Esophagus squamous epithelium (tissue), 5 donors: ENCODE data around the gene NKAPL. TPM values are rescaled to one million over a fixed set of nuclear protein-coding genes. Genes with fewer than 3 reads are reported as not detected.
"Not testable (repeated sequence)": the region's sequence is repeated elsewhere in the genome, so short reads cannot be mapped to it uniquely, and the experiment has no call there.

Source experiments
- DNase-seq: peaks from one replicate; lab custom pipeline; 2025; lab: John Stamatoyannopoulos, UW
- H3K27ac ChIP-seq, 4 donors: fragments of 200-600 bp; sonication (generic); one replicate each; pipeline ENCODE4 v1.5.1; 2016 to 2019; ENCODE audit warnings: mild to moderate bottlenecking in 1 of 4
- H3K27me3 ChIP-seq, 4 donors: fragments of 200-600 bp; sonication (generic); 1 replicate in 3 of 4; 2 replicates in 1 of 4; pipeline versions ENCODE4 v1.5.1 to v1.6.0; 2017 to 2021; ENCODE audit warnings: antibody characterized with exemption in 1 of 4
- H3K36me3 ChIP-seq, 3 donors: fragments of 200-600 bp; sonication (generic); one replicate each; pipeline ENCODE4 v1.5.1; 2016 to 2019
- H3K4me1 ChIP-seq, 3 donors: fragments of 200-600 bp; sonication (generic); one replicate each; pipeline ENCODE4 v1.5.1; 2017 to 2019
- H3K4me3 ChIP-seq, 4 donors: fragments of 200-600 bp; sonication (generic); 1 replicate in 3 of 4; 2 replicates in 1 of 4; pipeline ENCODE4 v1.5.1; 2016 to 2019; ENCODE audit warnings: mild to moderate bottlenecking in 2 of 4, moderate library complexity in 1 of 4
- H3K9me3 ChIP-seq, 3 donors: fragments of 200-600 bp; sonication (generic); one replicate each; pipeline ENCODE4 v1.5.1; 2016 to 2019
- CTCF ChIP-seq, 6 experiments: fragments of 450-650 bp in 4 of 6; fragments of 200-600 bp in 2 of 6; sonication (generic) in 2 of 6; IDR thresholded peaks; one replicate each; pipeline ENCODE4 v1.5.1; 2016 to 2019; ENCODE audit warnings: antibody characterized with exemption in 6 of 6, mild to moderate bottlenecking in 4 of 6, moderate library complexity in 4 of 6
- POLR2A ChIP-seq, 4 donors: fragments of 450-650 bp; IDR thresholded peaks; one replicate each; pipeline ENCODE4 v1.6.1; 2017; ENCODE audit warnings: antibody characterized with exemption in 4 of 4, mild to moderate bottlenecking in 4 of 4, moderate library complexity in 3 of 4
- WGBS, 2 donors: methylation state at CpG; one replicate each; pipeline ENCODE4 v1.1.5; 2018; 5-methylcytosine and 5-hydroxymethylcytosine counted together
- intact Hi-C: fragments of 100-400 bp; cut with DNase I; formaldehyde crosslinking; loops from one replicate; pipeline ENCODE4 v1.15.0; 2022
- total RNA-seq, 4 donors: library from RNA; depleted of rRNA; stranded (reverse); fragments of >200 nt; gene quantifications; one replicate each; pipeline ENCODE4 v1.1.0, GENCODE V29; 2016
- donor health status: DM: yes; HTN: yes; CAD: no.

NKAPL gene
- total RNA-seq, 4 donors from 2014 or later: 0.22 to 1.5 (median 0.70) TPM; not detected in 1

- Histone ChIP-seq H3K9me3 (no peaks in the 10 kb centered on the region), H3K27me3 (no peaks in the 10 kb centered on the region), H3K4me3 (no peak overlapping the region), H3K27ac (no peak overlapping the region), H3K4me1 (no peaks in the 10 kb centered on the region), H3K36me3 (peaks cover 0 to 38% (median 0%) of the 10 kb centered on the region in 3 donors)
- DNase-seq: no peak
- TF ChIP-seq POLR2A (IDR thresholded peaks at IDR 0.05) (no peak), CTCF (IDR thresholded peaks at IDR 0.05) (no peak)
- intact Hi-C loops: no loop called here
These were observed 32.5 kb downstream of the NKAPL start for GRCh38 chr6:28291573-28291972.

GRCh38 chr6:28295326-28295725, 36.2 kb downstream of the NKAPL start:
- H3K36me3 ChIP-seq: peaks cover 0 to 32% (median 0%) of the 10 kb centered on the region in 3 donors
- no peaks in the 10 kb centered on the region for H3K27me3 ChIP-seq
- no peaks in the 10 kb centered on the region for H3K4me1 ChIP-seq
- TF ChIP-seq CTCF (IDR thresholded peaks at IDR 0.05): no peak
- no peak for TF ChIP-seq POLR2A (IDR thresholded peaks at IDR 0.05)
- WGBS, 2 donors: 84 to 85% methylated on average over 5 of the region's 5 CpGs
- intact Hi-C loops: no loop called here
- no peak for DNase-seq
- no peak overlapping the region for H3K4me3 ChIP-seq
- no peaks in the 10 kb centered on the region for H3K9me3 ChIP-seq
- no peak overlapping the region for H3K27ac ChIP-seq

- Histone ChIP-seq H3K27me3 (no peaks in the 10 kb centered on the region), H3K27ac (no peak overlapping the region), H3K36me3 (peaks cover 0 to 44% (median 0%) of the 10 kb centered on the region in 3 donors), H3K4me1 (no peaks in the 10 kb centered on the region), H3K4me3 (no peak overlapping the region), H3K9me3 (no peaks in the 10 kb centered on the region)
- intact Hi-C loops: no loop called here
- DNase-seq: no peak
- WGBS, 2 donors: 79 to 85% methylated on average over 6 to 7 of the region's 7 CpGs
- TF ChIP-seq CTCF (IDR thresholded peaks at IDR 0.05) (no peak), POLR2A (IDR thresholded peaks at IDR 0.05) (no peak)
These were observed 37.5 kb downstream of the NKAPL start for GRCh38 chr6:28296520-28297060.

GRCh38 chr6:28303570-28303969, 44.5 kb downstream of the NKAPL start:
- peaks cover 0 to 9% (median 0%) of the 10 kb centered on the region in 3 donors for H3K9me3 ChIP-seq
- 69 to 80% methylated on average over 3 of the region's 3 CpGs for WGBS, 2 donors

GRCh38 chr6:28306363-28306762, 47.3 kb downstream of the NKAPL start:
- H3K36me3 ChIP-seq, DNase-seq, H3K4me3 ChIP-seq, H3K27ac ChIP-seq, intact Hi-C loops, H3K4me1 ChIP-seq, H3K27me3 ChIP-seq: not testable (repeated sequence)
- peaks cover 0 to 11% (median 7%) of the 10 kb centered on the region in 3 donors for H3K9me3 ChIP-seq

More at GRCh38 chr6:28303570-28303969, 44.5 kb downstream of the NKAPL start:
- Histone ChIP-seq H3K36me3 (peaks cover 0 to 25% (median 0%) of the 10 kb centered on the region in 3 donors), H3K27me3 (no peaks in the 10 kb centered on the region), H3K4me3 (no peak overlapping the region), H3K27ac (no peak overlapping the region), H3K4me1 (no peaks in the 10 kb centered on the region)
- no peak for DNase-seq
- TF ChIP-seq CTCF (IDR thresholded peaks at IDR 0.05) (no peak), POLR2A (IDR thresholded peaks at IDR 0.05) (no peak)
- intact Hi-C loops: no loop called here

Other genes starting within 250 kb of the NKAPL start
- 1 to 10 TPM; 1.7 to 6.9 (median 2.2) TPM for gene ZNF165, start 178.7 kb upstream of the NKAPL start, total RNA-seq
- 1 to 10 TPM; 2.8 to 4.4 (median 3.6) TPM for gene ZSCAN16, start 134.7 kb upstream of the NKAPL start, total RNA-seq
- gene ZKSCAN8, start 117.4 kb upstream of the NKAPL start, total RNA-seq: 10 to 100 TPM in 1 of 4 donors, 1 to 10 TPM in 3; 2.2 to 17.5 (median 5.9) TPM
- 10 to 100 TPM in 1 of 4 donors, 1 to 10 TPM in 2, under 1 TPM in 1; 0.95 to 11.3 (median 3.4) TPM for gene ZSCAN9, start 34.0 kb upstream of the NKAPL start, total RNA-seq
- gene ZKSCAN4, start 7.0 kb upstream of the NKAPL start, total RNA-seq: 1 to 10 TPM; 2.4 to 5.3 (median 3.3) TPM
- gene ZSCAN26, start 7.8 kb downstream of the NKAPL start, total RNA-seq: 10 to 100 TPM in 1 of 4 donors, 1 to 10 TPM in 3; 2.1 to 17.0 (median 3.4) TPM
- 1 to 10 TPM in 2 of 4 donors, under 1 TPM in 2; 0.61 to 3.1 (median 1.3) TPM for gene PGBD1, start 22.3 kb downstream of the NKAPL start, total RNA-seq
- 10 to 100 TPM; 11.6 to 59.9 (median 19.4) TPM for gene ZSCAN31, start 76.9 kb downstream of the NKAPL start, total RNA-seq
- gene ZKSCAN3, start 90.7 kb downstream of the NKAPL start, total RNA-seq: 1 to 10 TPM; 1.1 to 2.9 (median 2.1) TPM
- 1 to 10 TPM; 1.3 to 4.0 (median 2.2) TPM for gene ZSCAN12, start 140.4 kb downstream of the NKAPL start, total RNA-seq
- gene ZSCAN23, start 184.2 kb downstream of the NKAPL start, total RNA-seq: 1 to 10 TPM in 2 of 4 donors, under 1 TPM in 2; 0.35 to 1.1 (median 0.84) TPM